B cell (primary cell): Measurements from ENCODE around the gene LIX1.

ENCODE experiments used
- EZH2 ChIP-seq: IDR thresholded peaks from 2 replicates; pipeline ENCODE4 v1.6.1; 2012; ENCODE audit warnings: borderline replicate concordance, low read depth, mild to moderate bottlenecking, moderate library complexity, low read length; ENCODE audit not compliant: insufficient read depth, poor library complexity, severe bottlenecking
- TF ChIP-seq, protein P1 (sequence below): fragments of 200-600 bp; IDR thresholded peaks from one replicate; pipeline ENCODE4 v1.8.0; 2022; ENCODE audit warnings: antibody characterized with exemption, mild to moderate bottlenecking

DNA sequence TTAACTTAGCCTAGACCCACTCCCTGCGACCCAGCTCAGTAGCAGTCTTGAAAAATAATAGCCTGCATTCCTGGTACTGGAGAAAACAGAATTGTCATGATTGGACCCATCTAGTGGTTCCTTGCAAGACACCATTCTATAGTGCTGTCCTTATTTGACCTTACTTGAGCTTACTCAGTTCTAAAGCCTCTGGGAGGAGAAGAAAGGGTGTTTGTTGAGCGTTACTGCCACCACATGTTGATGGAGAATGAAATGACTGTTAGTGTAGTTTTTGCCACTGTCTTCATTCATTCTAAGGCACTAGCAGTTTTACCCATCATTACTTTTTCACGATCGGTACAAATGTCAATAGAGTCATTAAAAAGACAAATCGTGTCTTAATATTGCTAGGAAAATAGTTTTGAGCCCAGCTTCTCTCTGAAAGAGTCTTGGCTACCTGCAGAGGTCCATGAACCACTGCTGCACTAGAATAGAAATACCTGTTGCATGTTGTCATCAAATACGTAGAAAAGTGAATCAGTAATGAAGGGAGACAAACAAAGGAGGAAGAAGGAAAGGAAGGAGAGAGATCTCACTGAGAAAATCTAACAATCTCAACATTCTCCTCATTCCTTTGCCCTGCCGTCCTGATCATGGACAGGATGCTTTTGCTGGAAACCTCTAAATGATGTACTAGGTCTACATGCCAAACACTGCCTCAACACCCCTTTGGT is 96.0 kb downstream of the LIX1 start:
- TF ChIP-seq, protein P1, sequence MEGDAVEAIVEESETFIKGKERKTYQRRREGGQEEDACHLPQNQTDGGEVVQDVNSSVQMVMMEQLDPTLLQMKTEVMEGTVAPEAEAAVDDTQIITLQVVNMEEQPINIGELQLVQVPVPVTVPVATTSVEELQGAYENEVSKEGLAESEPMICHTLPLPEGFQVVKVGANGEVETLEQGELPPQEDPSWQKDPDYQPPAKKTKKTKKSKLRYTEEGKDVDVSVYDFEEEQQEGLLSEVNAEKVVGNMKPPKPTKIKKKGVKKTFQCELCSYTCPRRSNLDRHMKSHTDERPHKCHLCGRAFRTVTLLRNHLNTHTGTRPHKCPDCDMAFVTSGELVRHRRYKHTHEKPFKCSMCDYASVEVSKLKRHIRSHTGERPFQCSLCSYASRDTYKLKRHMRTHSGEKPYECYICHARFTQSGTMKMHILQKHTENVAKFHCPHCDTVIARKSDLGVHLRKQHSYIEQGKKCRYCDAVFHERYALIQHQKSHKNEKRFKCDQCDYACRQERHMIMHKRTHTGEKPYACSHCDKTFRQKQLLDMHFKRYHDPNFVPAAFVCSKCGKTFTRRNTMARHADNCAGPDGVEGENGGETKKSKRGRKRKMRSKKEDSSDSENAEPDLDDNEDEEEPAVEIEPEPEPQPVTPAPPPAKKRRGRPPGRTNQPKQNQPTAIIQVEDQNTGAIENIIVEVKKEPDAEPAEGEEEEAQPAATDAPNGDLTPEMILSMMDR: no peak
- no peak for TF ChIP-seq EZH2
